ENCODE measurements around the gene PITHD1.

DNA sequence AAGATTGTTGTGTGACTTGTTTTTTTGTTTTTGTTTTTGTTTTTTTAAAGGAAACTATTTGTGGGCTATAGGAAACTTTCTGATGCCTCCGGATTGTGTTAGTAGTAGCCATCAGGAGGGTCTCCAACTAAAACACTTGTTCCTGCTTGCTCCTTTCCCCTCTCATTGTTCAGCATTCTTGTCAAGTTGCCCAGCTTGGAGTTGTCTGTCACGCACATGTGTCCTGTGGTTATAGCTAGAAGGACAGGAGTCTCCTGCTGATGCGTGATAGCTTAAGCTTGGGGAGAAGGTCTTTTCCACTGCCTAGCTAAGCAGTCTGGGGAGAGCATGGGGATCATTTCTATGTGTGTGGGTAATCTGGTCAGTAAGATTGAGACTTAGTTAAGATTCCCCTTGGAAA, 9.5 kb downstream of the PITHD1 start:
- TF ChIP-seq, protein P1, sequence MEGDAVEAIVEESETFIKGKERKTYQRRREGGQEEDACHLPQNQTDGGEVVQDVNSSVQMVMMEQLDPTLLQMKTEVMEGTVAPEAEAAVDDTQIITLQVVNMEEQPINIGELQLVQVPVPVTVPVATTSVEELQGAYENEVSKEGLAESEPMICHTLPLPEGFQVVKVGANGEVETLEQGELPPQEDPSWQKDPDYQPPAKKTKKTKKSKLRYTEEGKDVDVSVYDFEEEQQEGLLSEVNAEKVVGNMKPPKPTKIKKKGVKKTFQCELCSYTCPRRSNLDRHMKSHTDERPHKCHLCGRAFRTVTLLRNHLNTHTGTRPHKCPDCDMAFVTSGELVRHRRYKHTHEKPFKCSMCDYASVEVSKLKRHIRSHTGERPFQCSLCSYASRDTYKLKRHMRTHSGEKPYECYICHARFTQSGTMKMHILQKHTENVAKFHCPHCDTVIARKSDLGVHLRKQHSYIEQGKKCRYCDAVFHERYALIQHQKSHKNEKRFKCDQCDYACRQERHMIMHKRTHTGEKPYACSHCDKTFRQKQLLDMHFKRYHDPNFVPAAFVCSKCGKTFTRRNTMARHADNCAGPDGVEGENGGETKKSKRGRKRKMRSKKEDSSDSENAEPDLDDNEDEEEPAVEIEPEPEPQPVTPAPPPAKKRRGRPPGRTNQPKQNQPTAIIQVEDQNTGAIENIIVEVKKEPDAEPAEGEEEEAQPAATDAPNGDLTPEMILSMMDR (IDR thresholded peaks at IDR 0.05; ENCODE audit: low read depth, low read length), result no peak
- TF ChIP-seq EZH2phosphoT487 (IDR thresholded peaks at IDR 0.05; ENCODE audit: low read depth), result no peak
